ENCODE results near the gene BANK1.

DNA sequence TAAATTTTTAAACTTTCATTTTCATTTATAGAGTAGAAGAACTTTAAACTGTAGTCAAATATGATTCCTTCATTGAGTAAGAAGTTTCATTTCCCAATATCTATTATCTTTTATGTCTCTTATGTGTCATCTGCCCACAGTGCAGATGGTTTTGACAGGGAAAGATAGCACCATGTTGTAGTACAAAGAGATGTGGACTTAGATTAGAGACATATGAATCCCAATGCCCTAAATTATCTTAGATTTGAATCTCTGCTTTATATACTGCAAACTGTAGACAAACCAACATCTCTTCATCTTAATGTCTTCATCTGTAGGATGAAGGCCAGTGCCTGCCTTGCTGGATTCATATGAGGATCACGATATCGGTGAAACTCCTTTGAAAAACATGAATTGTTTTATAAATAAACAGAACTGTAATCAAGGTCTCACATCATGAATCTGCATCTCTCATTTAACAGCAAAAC lies 217.5 kb downstream of the BANK1 start:
- no peak for TF ChIP-seq CTCF (IDR thresholded peaks at IDR 0.05)
- TF ChIP-seq POLR2AphosphoS5 (IDR thresholded peaks at IDR 0.05): no peak
- no peak for TF ChIP-seq POLR2A (IDR thresholded peaks at IDR 0.05)
- no peak for TF ChIP-seq EP300 (IDR thresholded peaks at IDR 0.05)

Data from upper lobe of left lung (tissue), 4 donors.